Muscle of leg (tissue), 11 donors: ENCODE measurements around the gene DCDC2C. TPM values are rescaled to one million over a fixed set of nuclear protein-coding genes. Genes with fewer than 3 reads are reported as not detected.
A peak's percentile ranks its signal among the peaks of the same experiment; 100 is the strongest.

Experiments
- DNase-seq: peaks from one replicate; pipeline ENCODE4 v3.0.0; 2013
- H3K27ac ChIP-seq: one replicate; pipeline ENCODE4 v1.5.1; 2013; ENCODE audit warnings: mild to moderate bottlenecking, low read length, control low read depth
- H3K27me3 ChIP-seq: one replicate; pipeline ENCODE4 v1.6.1; 2013; ENCODE audit warnings: low read length; ENCODE audit not compliant: control insufficient read depth, insufficient read depth
- H3K36me3 ChIP-seq: one replicate; pipeline ENCODE4 v1.6.1; 2013; ENCODE audit warnings: low read length; ENCODE audit not compliant: control insufficient read depth, insufficient read depth
- H3K4me1 ChIP-seq: one replicate; pipeline ENCODE4 v1.6.1; 2013; ENCODE audit warnings: low read length; ENCODE audit not compliant: control insufficient read depth, insufficient read depth
- H3K4me3 ChIP-seq: one replicate; pipeline ENCODE4 v1.5.1; 2013; ENCODE audit warnings: low read length, control low read depth
- H3K9me3 ChIP-seq: replicated peaks from 2 replicates; pipeline ENCODE4 v1.6.1; 2013; ENCODE audit warnings: low read depth, low read length; ENCODE audit not compliant: control insufficient read depth
- WGBS: methylation state at CpG from one replicate; pipeline ENCODE4 v1.1.5; 2013; ENCODE audit warnings: missing lambda C conversion rate; ENCODE audit not compliant: insufficient coverage; 5-methylcytosine and 5-hydroxymethylcytosine counted together
- polyA plus RNA-seq, 8 donors: library from polyadenylated mRNA; unstranded; fragments of 120-200 nt; gene quantifications; one replicate each; pipeline versions ENCODE4 v1.2.1 to v1.2.3, GENCODE V29; 2013; ENCODE audit warnings: inconsistent platforms in 1 of 8, low replicate concordance in 1 of 8; ENCODE audit not compliant: insufficient read length in 8 of 8, insufficient read depth in 1 of 8
- total RNA-seq: library from RNA; stranded (reverse); fragments of 120-200 nt; gene quantifications from one replicate; pipeline ENCODE4 v1.2.4, GENCODE V29; 2013

Gene DCDC2C
- total and polyA plus RNA-seq, 9 donors = 0.18 to 0.73 (median 0.29) TPM; not detected in 3

- 100% methylated on average over 3 of the region's 3 CpGs for WGBS
- DNase-seq = no peak
- H3K27me3 ChIP-seq = no peaks in the 10 kb centered on the region
- H3K9me3 ChIP-seq = no peaks in the 10 kb centered on the region
- peaks cover 51% of the 10 kb centered on the region for H3K4me1 ChIP-seq
- H3K4me3 ChIP-seq = no peak overlapping the region
- no peaks in the 10 kb centered on the region for H3K36me3 ChIP-seq
- peak overlapping the region; percentile 6 for H3K27ac ChIP-seq
Measured at GRCh38 chr2:3661149-3661660, 42.2 kb upstream of the DCDC2C start.

GRCh38 chr2:3662239-3662638, 41.1 kb upstream of the DCDC2C start:
- Histone ChIP-seq H3K4me1 (peaks cover 40% of the 10 kb centered on the region), H3K27ac (no peak overlapping the region), H3K27me3 (peaks cover 5% of the 10 kb centered on the region), H3K9me3 (no peaks in the 10 kb centered on the region), H3K4me3 (no peak overlapping the region), H3K36me3 (no peaks in the 10 kb centered on the region)
- DNase-seq = no peak
- whole genome bisulfite sequencing = 100% methylated on average over 1 of the region's 6 CpGs

- Histone ChIP-seq H3K27ac (no peak overlapping the region), H3K27me3 (peaks cover 6% of the 10 kb centered on the region), H3K9me3 (no peaks in the 10 kb centered on the region), H3K4me1 (peaks cover 23% of the 10 kb centered on the region), H3K4me3 (no peak overlapping the region), H3K36me3 (no peaks in the 10 kb centered on the region)
- no peak for DNase-seq
- WGBS = no CpG with 5 or more reads among the region's 3 CpGs
Measured at GRCh38 chr2:3664118-3664517, 39.3 kb upstream of the DCDC2C start.

- peaks cover 6% of the 10 kb centered on the region for H3K27me3 ChIP-seq
- H3K4me3 ChIP-seq = no peak overlapping the region
- no peak overlapping the region for H3K27ac ChIP-seq
- no peaks in the 10 kb centered on the region for H3K9me3 ChIP-seq
- H3K36me3 ChIP-seq = no peaks in the 10 kb centered on the region
- 88% methylated on average over 4 of the region's 8 CpGs for WGBS
- no peak for DNase-seq
- H3K4me1 ChIP-seq = peaks cover 15% of the 10 kb centered on the region
Measured at GRCh38 chr2:3664925-3665324, 38.5 kb upstream of the DCDC2C start.

- 91% methylated on average over 8 of the region's 16 CpGs for WGBS
- no peak for DNase-seq
- Histone ChIP-seq H3K4me1 (peaks cover 10% of the 10 kb centered on the region), H3K4me3 (no peak overlapping the region), H3K9me3 (no peaks in the 10 kb centered on the region), H3K27ac (no peak overlapping the region), H3K27me3 (peaks cover 6% of the 10 kb centered on the region), H3K36me3 (no peaks in the 10 kb centered on the region)
Measured at GRCh38 chr2:3665886-3666612, 37.3 kb upstream of the DCDC2C start.

GRCh38 chr2:3666613-3666975, 36.8 kb upstream of the DCDC2C start:
- Histone ChIP-seq H3K27me3 (peaks cover 6% of the 10 kb centered on the region), H3K4me3 (no peak overlapping the region), H3K27ac (no peak overlapping the region), H3K4me1 (peaks cover 4% of the 10 kb centered on the region), H3K36me3 (no peaks in the 10 kb centered on the region), H3K9me3 (no peaks in the 10 kb centered on the region)
- 66% methylated on average over 17 of the region's 18 CpGs for WGBS
- DNase-seq = no peak

GRCh38 chr2:3667151-3667631, 36.2 kb upstream of the DCDC2C start:
- peaks cover 6% of the 10 kb centered on the region for H3K27me3 ChIP-seq
- no peak overlapping the region for H3K4me3 ChIP-seq
- H3K4me1 ChIP-seq = no peaks in the 10 kb centered on the region
- no peaks in the 10 kb centered on the region for H3K36me3 ChIP-seq
- no peak overlapping the region for H3K27ac ChIP-seq
- no peak for DNase-seq
- no peaks in the 10 kb centered on the region for H3K9me3 ChIP-seq
- WGBS = 64% methylated on average over 23 of the region's 23 CpGs

GRCh38 chr2:3669656-3670055, 33.7 kb upstream of the DCDC2C start:
- Histone ChIP-seq H3K36me3 (no peaks in the 10 kb centered on the region), H3K4me1 (no peaks in the 10 kb centered on the region), H3K27me3 (peaks cover 6% of the 10 kb centered on the region), H3K4me3 (no peak overlapping the region), H3K27ac (no peak overlapping the region), H3K9me3 (no peaks in the 10 kb centered on the region)
- WGBS = 81% methylated on average over 8 of the region's 8 CpGs
- DNase-seq = no peak

DNA sequence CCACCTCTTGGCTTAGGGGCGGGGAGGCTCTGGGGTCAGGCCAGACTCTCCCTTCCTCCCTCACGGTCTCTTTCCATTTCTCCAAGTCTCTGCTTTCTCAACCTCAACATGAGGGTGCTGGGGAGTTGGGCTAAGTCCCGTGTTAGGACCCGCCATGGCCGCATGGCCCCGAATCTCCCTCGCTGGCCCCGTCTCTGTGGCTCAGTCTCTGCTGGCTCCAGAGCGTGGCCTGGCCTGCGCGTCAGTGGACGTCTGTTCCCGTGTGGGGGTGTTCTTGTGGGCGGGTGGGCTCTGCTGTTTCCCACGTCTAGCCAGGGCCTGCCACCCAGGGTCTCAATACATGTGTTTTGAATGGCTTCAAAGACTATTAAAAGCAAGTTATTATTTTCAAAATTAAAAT, 33.0 kb upstream of the DCDC2C start:
- no peak overlapping the region for H3K27ac ChIP-seq
- no peaks in the 10 kb centered on the region for H3K4me1 ChIP-seq
- H3K36me3 ChIP-seq = no peaks in the 10 kb centered on the region
- peaks cover 6% of the 10 kb centered on the region for H3K27me3 ChIP-seq
- no peak overlapping the region for H3K4me3 ChIP-seq
- H3K9me3 ChIP-seq = no peaks in the 10 kb centered on the region
- no peak for DNase-seq
- 91% methylated on average over 9 of the region's 15 CpGs for whole genome bisulfite sequencing

- no peaks in the 10 kb centered on the region for H3K4me1 ChIP-seq
- DNase-seq = no peak
- H3K27ac ChIP-seq = no peak overlapping the region
- H3K4me3 ChIP-seq = no peak overlapping the region
- H3K27me3 ChIP-seq = peaks cover 6% of the 10 kb centered on the region
- H3K9me3 ChIP-seq = no peaks in the 10 kb centered on the region
- 87% methylated on average over 10 of the region's 11 CpGs for WGBS
- H3K36me3 ChIP-seq = no peaks in the 10 kb centered on the region
Measured at GRCh38 chr2:3670941-3671340, 32.4 kb upstream of the DCDC2C start.
